Left renal cortex interstitium (tissue), 4 donors: ENCODE results near the gene MAFF. TPM values are rescaled to one million over a fixed set of nuclear protein-coding genes. Genes with fewer than 3 reads are reported as not detected.

Experiments used
- DNase-seq, 4 donors: peaks; one replicate each; pipeline ENCODE4 v3.0.0-alpha.2; 2013; ENCODE audit warnings: low read depth in 4 of 4, low spot score in 2 of 4, missing footprints in 1 of 4
- polyA plus RNA-seq, 4 donors: library from polyadenylated mRNA; unstranded; fragments of 120-200 nt; gene quantifications; one replicate each; pipeline ENCODE4 v1.2.1, GENCODE V29; 2013; ENCODE audit not compliant: insufficient read length in 4 of 4

Gene MAFF
- polyA plus RNA-seq, 4 donors = 3.2 to 3.9 (median 3.6) TPM

DNA sequence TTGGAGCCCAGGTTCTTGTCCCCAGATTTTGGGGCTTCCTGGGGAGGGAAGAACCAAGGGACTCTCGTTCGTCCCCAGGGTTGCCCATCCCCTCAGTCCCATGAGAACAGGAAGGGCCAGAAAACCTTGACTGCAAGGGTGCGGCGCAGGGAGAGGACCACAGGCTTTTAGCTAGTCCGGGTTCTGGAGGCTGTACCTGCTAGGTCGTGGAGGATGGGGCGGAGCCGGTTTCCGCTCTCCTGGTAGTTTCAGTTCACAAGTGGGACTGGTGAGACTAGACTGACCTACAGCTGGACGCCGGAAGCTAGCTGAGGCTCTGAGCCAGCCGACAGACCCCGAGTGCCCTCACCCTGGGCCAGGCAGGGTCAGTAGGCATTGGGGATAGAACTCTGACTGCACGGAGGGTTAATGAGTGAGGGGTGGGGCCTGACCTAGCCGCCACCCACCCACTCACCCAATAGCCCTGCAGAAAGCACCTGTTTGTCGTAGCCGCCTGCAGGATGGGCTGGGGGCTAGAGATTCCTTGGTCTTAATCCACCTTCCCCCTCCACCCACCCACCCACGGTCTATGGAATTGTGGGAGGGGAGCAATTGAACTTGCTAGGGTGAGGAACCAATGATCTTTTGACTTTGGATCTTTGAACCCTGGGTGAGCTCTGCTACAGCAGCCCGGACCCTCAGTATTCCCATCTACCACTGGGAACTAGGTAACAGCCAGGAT, 1.5 kb downstream of the MAFF start:
- DNase-seq = no peak

DNA sequence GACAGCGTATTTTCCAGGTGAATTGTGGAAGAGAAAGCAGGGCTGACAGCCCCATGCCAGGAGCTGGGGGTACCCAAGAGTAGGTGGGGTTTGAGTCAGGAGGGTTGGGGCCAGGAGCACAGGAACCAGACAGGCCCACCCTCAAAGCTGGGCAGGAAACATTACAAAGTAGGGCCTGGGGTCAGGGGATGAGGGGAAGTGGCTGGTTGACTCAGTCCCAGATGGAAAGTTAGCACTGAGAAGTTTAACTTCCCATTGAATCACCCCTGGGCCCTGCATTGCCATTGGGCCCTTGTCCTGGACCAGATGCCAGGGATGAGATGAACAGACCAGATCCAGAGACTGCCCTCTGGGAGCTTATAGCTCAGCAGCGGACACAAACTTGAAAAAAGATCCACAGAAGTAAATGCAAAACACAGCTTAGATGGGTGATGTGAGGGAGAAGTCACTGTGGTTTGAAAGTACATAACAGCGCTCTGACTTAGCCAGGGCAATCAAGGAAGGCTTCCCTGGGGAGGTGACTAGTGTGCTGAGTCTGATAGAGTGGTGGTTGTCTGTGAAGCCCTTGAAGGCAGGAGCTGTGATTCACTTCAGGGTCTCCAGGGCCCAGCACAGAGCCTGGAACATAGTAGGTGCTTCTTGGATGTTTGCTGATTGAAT, 2.2 kb downstream of the MAFF start:
- DNase-seq = no peak

DNA sequence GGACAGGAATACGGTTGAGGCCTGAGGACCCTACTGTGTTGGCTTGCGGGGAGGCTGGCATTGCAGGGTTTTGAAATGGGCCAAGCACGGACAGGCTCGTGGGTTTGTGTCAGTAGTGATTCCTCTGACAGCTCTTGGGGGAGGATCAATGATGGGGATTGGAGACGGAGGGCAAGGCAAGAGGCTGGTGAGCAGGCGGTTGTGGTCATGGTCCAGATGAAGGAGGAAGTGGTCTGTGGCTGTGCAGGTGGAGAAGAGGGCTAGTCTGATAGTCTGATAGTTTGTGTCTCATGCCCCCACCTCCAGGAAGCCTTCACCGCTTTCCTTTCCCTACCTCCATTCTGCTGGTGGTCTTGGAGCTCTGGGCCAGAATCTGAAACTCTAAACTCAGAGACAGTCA, 3.0 kb downstream of the MAFF start:
- no peak for DNase-seq

DNA sequence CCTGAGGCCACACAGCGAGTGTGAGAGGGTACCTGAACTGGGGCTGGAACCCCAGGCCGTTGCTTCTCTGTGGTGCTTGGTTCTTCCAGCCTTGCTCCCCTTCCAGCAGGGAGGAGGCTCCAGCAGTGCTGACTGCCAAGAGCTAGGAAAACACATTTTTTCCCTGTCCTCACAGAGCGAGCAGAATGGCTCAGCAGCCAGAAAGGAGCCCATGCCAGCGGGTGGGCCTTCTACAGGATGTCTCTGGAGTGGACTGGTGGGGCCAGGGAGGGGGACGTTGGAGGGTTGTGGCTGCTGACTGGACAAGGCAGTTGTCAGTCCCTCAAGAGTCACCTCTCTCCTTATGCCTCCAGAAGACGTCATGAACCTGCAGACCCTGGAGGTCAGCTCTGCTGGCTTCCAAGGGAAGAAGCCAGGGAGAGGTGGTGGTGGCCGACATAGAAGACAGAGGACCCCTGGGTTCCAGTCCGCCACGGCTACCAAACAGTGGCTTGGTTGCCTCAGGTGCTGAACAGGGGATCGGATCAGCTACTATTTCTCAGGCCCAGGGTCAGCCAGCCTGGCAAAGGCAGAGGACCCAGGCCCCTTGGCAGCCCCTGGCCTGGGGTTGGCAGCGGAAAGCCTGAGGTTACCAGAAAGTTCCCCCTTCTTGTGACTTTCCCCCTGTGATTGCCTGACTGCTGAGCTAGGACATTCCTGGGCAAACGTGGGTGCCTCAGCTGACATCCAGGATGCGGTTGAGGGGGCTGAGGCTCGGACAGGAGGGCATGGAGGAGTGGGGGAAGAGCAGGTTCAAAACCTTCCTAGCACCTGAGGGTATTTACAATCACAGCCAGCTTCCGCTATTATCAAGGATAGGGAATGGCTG, 3.7 kb downstream of the MAFF start:
- no peak for DNase-seq

DNA sequence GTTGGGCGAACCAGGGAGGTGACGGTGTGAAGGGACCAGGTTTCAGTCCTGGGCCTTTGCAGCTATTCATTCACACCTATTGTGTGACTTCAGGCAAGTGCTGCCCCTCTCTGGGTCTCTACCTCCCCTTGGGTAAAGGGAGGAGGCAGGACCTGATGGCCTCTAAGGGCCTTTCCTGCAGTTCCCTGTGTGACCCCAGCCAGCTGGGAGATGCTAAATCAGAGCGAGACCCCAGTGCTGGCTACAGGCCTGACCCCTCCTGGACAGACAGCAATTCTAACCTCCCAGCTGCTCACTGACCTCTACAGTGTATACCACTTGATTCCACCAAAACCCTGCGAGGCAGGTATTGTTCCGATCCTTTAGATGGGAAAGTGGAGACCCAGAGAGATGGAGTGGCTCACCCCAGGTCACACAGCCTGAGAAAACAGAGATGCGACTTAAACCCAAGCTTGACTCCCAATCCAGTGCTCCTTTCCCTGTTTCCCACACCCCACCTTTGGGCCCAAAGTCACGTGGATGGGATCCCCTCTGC, 6.2 kb downstream of the MAFF start:
- no peak for DNase-seq

DNA sequence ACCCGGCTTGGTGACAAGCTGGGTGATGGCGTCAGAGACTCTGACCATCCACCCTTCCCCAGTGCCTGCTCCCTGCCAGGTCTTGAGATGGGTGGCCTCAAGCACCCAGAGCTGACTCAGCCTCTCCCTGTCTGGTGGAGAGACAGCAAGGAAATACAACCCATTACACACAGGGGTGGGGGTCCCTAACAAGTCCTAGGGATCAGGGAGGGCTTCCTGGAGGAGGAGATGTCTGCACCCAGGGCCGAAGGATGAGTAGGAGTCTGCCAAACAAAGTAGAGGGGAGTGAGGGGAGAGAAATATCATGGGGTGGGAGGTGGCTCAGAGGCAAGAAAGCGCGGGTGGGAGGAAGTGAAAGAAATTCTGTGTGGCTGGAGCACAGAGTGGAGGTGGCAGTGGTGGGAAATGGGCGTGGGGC, 6.8 kb downstream of the MAFF start:
- no peak for DNase-seq

DNA sequence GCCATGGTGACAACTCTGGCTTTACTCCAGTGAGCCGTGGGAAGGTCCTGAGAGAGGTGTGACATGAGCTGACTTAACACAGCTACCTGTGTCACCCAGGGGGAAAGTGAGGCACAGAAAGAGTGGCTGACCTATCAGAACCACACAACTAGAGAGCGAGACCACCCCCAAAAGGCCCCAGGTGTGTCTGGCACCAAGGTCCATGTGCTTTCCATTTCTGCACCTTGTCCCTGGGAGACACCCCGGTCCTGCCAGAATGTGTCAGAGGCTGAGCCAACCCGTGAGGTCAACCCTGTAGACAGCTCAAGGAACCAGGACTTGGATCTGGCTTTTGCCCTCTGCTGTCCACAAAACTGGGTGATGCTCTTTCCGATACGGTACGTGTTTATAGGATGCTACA, 9.8 kb downstream of the MAFF start:
- DNase-seq = no peak

DNA sequence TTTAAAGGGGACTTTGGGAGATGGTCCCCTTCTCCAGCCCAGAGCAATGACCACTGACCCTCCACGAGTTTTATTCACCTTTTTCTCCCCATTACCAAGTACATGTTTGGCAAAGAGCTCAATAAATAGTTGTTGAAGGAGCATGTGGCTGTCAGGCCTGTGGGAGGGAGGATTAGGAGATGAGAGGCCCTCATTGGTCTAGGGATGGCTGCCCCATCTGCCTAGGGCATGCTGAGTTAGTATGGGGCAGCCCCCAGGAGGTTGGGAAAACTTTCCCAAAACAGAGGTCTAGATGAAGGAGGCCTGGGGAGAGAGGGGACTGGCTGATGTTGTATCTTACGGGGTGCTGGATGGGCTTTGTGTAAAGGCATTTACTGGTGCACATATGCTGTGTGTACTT, 10.6 kb downstream of the MAFF start:
- no peak for DNase-seq

DNA sequence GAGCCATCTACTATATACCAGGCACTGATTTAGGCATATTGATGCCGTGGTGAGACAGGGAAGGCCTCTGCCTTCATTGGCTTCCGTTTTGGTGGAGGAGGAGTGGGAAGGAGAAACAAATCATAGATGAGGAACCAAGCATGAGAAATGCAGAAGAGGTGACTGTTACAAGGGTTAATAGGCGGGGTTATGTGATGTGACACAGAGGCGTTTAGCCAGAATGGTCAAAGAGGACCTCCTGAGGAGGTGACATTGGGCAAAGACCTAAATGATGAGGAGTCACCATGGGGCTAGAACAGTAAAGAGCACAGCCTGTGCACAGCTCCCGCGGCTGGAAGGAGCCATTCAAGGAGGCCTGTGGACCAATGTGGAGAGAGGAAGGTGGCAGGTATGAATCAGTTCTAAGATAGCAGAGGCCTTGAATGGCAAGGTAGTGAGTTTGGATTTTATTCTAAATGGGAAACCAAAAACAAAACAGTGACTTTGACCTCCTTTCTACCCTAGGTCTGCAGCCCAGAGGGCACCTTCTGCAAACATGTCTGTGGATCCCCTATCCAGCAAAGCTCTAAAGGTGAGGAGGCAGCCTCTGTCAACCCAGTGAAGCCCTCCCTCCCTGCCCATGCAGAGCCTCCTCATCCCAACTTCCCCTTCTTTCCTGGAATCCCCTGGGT, 11.7 kb downstream of the MAFF start:
- no peak for DNase-seq

DNA sequence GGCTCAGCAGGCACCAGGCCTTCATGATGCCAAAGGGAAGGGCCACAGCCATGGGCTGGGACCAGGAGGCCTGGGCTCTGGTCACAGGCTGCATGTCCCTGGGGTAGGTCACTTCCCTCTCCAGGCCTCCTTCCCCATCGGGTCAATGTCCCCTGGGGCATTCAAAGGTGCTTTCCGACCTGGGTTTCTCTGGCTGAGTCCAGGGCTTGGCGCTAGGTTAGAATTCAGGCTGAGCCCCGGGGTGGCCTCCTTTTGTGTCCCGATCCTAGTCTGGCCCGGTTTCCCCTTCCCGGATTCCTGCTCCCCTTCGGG, 12.2 kb downstream of the MAFF start:
- no peak for DNase-seq

DNA sequence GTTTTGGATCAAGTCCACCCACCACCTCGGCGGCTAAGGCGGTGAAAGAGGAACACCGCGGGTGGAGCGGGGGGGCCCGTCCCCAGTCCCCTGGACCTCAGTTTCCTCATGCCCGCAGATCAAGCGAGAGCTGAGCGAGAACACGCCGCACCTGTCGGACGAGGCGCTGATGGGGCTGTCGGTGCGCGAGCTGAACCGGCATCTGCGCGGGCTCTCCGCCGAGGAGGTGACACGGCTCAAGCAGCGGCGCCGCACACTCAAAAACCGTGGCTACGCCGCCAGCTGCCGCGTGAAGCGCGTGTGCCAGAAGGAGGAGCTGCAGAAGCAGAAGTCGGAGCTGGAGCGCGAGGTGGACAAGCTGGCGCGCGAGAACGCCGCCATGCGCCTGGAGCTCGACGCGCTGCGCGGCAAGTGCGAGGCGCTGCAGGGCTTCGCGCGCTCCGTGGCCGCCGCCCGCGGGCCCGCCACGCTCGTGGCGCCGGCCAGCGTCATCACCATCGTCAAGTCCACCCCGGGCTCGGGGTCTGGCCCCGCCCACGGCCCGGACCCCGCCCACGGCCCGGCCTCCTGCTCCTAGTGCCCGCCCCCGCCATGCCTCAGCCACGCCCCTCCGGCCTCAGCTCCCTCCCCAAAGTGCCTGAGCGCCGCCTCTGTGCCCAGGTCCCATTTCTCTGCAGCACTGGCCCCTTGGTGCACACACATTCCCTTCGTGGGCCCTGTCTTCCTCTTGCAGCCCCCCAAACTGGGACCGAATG, 12.7 kb downstream of the MAFF start:
- no peak for DNase-seq

DNA sequence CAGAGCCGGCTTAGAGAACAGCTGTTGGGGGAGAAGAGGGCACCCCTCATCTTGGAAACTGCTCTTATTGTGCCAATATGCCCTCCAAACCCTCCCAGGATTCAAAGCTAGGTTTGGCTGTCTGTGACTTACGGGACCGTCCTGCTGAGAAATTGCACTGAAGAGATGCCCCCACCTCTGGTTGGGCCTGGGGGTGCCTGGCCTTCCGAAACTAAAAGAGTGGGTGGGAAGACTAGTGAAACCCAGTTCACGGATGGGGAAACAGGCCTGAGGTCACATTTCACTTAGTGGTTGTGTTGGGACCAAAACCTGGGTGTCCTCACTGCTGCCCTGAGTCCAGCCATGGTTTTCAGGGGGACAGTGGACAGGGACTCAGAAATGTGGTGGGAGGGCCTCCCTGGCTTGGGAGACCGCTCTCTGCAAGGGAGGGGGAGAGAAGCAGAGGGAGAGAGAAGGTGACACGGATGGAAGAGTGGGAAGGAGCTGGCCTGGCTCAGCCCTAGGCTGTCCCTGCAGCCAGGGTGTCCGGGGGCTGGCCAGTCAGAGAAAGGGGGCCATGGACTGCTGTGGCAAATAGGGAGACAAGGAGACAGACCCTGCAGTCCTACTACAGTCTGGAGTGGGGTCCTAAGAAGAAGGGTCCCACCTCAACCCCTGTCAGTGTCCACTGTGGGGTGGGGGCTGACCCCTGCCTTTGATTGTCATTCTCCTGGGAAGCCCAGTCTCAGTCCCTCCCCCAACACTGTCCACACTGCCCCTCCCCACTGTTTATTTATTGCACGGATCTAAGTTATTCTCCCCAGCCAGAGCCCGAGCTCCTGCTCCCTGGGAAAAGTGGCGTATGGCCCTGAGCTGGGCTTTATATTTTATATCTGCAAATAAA, 13.6 kb downstream of the MAFF start:
- no peak for DNase-seq

DNA sequence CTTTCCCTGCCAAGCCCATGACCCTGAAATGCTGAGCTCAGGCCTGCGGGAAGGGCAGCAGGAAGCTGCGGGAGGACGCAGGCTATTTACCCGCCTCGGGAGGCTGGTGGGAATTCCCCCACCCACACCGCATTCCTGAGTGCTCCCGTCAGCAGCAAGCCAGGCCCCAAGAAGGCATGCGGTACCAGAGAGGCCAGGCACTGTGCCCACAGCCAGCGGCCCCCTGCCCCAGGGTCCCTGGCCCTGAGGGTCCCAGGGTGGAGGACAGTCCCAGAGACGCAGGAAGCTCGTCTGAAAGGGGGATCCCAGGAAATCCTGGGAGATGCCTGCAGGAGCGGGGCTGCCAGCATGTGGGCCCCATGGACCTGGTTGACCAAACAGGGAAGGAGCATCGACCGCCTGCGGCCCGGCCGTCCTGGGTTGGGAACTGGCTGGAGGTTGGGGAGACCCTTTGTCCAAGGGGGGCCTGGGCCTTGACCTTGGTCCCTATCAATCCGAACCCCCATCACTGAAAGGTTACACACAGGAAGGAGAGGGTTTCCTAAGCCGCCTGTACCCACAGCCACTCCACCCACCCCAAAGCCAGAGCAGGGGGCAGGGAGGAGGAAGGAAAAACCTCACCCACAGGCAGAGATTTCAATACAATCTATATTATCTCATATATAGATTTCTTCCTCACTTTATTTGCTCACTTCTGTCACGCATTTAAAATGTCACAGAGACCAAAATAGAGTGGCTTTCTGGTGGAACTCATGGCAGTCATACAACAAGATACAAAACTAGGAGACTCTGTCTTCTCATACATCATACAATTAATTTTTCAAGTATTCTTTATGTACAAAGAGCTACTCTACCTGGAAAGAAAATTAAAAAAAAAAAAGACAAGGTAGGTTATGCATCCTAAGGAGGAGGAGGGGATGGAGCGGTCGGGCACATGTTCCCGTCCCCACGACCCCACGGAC, 17.1 kb downstream of the MAFF start:
- DNase-seq = no peak

DNA sequence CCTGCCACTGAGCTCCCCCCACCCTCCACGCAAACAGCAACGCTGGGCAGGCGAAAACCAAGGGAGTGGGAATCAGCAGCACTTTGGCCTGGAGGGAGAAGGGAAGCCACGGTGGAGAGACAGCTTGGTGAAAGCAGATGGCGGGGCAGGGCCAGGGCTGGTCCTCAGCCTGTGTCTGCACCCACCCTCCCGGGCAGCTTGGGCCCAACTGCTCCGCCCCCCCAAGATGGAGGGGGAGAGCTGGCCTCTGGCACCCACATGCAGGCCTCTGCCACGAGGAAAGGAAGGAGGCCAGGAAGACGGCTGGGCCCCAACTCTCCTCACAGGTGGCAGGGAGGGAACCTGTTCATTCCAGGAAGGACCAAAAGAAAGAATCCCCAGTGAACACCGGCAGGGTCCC, 17.8 kb downstream of the MAFF start:
- DNase-seq = no peak

DNA sequence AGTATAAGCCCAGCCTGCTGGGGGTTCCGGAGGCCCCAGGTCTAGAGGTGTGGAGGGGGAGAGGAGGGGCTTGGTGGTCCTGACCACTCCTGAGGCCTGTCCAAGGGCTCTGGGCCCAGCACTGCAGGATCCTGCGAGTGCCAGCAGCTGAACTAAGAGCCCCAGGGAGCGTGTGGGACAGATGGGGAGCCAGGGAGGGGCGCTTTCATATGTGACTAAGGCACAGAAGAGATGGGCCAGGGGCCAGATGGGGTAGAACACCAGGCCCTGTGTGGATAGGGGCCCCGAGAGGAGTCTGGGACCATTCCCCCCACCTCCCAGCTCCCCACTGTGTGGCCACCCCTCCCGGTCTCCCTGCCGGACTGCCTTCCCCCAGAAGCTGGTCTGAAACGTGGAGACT, 18.4 kb downstream of the MAFF start:
- DNase-seq = no peak

DNA sequence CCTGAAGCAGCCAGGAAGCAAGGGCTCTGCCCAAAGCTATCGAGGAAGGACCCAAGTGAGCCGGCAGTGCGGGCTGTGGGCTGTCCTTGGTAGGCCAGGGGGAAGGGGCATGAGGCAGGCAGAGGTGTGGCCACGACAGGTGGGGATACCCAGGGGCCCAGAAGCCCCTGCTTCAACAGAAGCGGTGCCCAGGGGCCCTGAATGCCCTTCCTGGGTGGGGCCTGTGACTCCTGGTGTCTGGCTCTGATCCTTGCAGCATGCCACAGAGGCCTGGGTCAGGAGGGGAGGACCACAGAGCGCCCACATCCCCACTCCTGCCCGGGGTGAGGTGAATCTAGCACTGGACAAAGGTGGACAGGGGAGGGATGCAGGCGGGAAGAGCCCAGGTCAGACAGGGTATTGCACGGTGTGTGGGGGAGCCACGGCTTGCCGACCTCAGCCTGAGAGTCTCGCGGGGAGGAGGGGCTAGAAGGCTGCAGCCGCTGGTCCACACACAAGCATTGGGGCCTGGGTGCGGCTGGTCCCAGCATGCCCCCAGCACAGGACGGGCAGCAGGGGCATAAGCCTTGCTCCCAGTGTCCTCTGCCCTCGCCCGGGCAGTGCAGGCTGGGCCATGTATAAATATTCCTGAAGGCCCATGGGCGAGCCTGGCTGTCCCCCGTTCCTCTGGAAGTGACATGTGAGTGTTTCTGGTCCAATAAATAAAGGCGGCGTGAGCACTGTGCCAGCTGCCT, 19.0 kb downstream of the MAFF start:
- no peak for DNase-seq

DNA sequence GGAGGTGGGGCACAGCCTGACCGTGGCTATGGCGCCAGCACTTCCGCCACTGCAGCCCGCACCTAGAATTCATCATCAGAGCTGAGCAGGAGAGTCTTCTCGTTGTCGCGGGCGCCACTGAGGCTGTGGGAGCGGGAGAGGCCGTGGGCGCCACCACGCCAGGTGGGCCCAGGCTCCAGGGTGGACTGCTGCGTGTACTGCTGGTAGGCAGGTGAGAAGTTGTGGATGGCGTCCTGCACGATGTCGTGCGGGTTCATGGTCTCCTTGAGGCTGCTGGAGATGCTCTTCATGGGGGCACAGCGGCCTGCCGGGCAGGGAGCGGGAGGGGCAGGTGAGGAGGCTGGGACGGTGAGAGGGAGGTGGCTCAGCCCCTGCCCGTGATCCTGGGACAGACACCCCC, 19.6 kb downstream of the MAFF start:
- no peak for DNase-seq
